Body of pancreas (tissue), 4 donors: ENCODE data around the gene ANKRD34B.

Source experiments
- CTCF ChIP-seq, 7 experiments: fragments of 450-650 bp in 4 of 7; fragments of 200-600 bp in 3 of 7; sonication (generic) in 3 of 7; IDR thresholded peaks; one replicate each; pipeline ENCODE4 v1.5.1; 2016 to 2019; ENCODE audit warnings: antibody characterized with exemption in 7 of 7
- POLR2A ChIP-seq, 3 donors: fragments of 450-650 bp; IDR thresholded peaks; one replicate each; pipeline ENCODE4 v1.6.1; 2016; ENCODE audit warnings: antibody characterized with exemption in 3 of 3, mild to moderate bottlenecking in 2 of 3

DNA sequence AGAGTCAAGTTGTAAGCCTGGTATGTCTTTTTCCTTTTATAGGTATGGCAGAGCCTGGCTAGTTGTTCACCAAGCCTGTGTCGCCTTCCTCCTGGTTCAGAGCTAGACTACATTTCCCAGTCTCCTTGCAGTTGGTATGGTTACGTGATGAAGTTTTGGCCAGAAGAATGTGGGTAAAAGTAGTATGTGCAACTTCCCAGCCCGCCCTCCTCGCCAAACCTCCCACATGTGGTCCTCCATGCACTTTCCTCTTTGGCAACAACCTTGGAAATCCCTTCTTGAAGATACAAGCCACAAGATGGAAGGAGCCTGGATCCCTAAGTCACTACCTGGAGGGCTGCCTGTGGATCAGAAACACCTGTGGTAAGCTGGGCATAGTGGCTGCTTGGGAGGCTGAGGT is 48.4 kb upstream of the ANKRD34B start:
- TF ChIP-seq CTCF (IDR thresholded peaks at IDR 0.05) = no peak
- no peak for TF ChIP-seq POLR2A (IDR thresholded peaks at IDR 0.05)
